Measurements from ENCODE around the gene ECE2. TPM values are rescaled to one million over a fixed set of nuclear protein-coding genes. Genes with fewer than 3 reads are reported as not detected.
A peak's percentile ranks its signal among the peaks of the same experiment; 100 is the strongest.
"Not testable (repeated sequence)": the region's sequence is repeated elsewhere in the genome, so short reads cannot be mapped to it uniquely, and the experiment has no call there.

Gene ECE2
- total RNA-seq, 1 donor from 2014 or later, result not detected

- DNase-seq (ENCODE audit: low spot score), result no peak
- peak overlapping the region; percentile 6 for H3K4me3 Mint-ChIP-seq (ENCODE audit: unreplicated experiment)
These were observed 62.7 kb downstream of the ECE2 start for GRCh38 chr3:184338511-184338945.

GRCh38 chr3:184339001-184339400 lies 63.2 kb downstream of the ECE2 start:
- DNase-seq (ENCODE audit: low spot score), result no peak
- no peaks in the 10 kb centered on the region for H3K27me3 Mint-ChIP-seq (ENCODE audit: low read depth)
- no peak overlapping the region for H3K27ac Mint-ChIP-seq (ENCODE audit: unreplicated experiment)
- H3K36me3 Mint-ChIP-seq (ENCODE audit: low read depth), result peaks cover 11% of the 10 kb centered on the region
- no peak overlapping the region for H3K4me3 Mint-ChIP-seq (ENCODE audit: unreplicated experiment)
- no peak for TF ChIP-seq CTCF (IDR thresholded peaks at IDR 0.05)
- peaks cover 49% of the 10 kb centered on the region for H3K4me1 Mint-ChIP-seq (ENCODE audit: low read depth)
- H3K9me3 Mint-ChIP-seq (ENCODE audit: low read depth), result no peaks in the 10 kb centered on the region

More at GRCh38 chr3:184338511-184338945, 62.7 kb downstream of the ECE2 start:
- Mint-ChIP-seq H3K4me1 (ENCODE audit: low read depth) (peaks cover 50% of the 10 kb centered on the region), H3K36me3 (ENCODE audit: low read depth) (peaks cover 15% of the 10 kb centered on the region), H3K27ac (ENCODE audit: unreplicated experiment) (peak overlapping the region; percentile 61), H3K27me3 (ENCODE audit: low read depth) (no peaks in the 10 kb centered on the region), H3K9me3 (ENCODE audit: low read depth) (no peaks in the 10 kb centered on the region)
- TF ChIP-seq CTCF (IDR thresholded peaks at IDR 0.05), result peak; percentile 41

GRCh38 chr3:184339451-184340135 lies 63.8 kb downstream of the ECE2 start:
- not testable (repeated sequence) for H3K4me3 Mint-ChIP-seq (ENCODE audit: unreplicated experiment); H3K27ac Mint-ChIP-seq (ENCODE audit: unreplicated experiment); DNase-seq (ENCODE audit: low spot score); H3K36me3 Mint-ChIP-seq (ENCODE audit: low read depth); H3K27me3 Mint-ChIP-seq (ENCODE audit: low read depth); H3K9me3 Mint-ChIP-seq (ENCODE audit: low read depth)
- peaks cover 46% of the 10 kb centered on the region for H3K4me1 Mint-ChIP-seq (ENCODE audit: low read depth)

GRCh38 chr3:184341925-184342324 lies 66.1 kb downstream of the ECE2 start:
- peaks cover 42% of the 10 kb centered on the region for H3K4me1 Mint-ChIP-seq (ENCODE audit: low read depth)
- no peaks in the 10 kb centered on the region for H3K9me3 Mint-ChIP-seq (ENCODE audit: low read depth)
- no peaks in the 10 kb centered on the region for H3K27me3 Mint-ChIP-seq (ENCODE audit: low read depth)
- no peak for TF ChIP-seq CTCF (IDR thresholded peaks at IDR 0.05)
- no peak overlapping the region for H3K27ac Mint-ChIP-seq (ENCODE audit: unreplicated experiment)
- no peak for DNase-seq (ENCODE audit: low spot score)
- peaks cover 15% of the 10 kb centered on the region for H3K36me3 Mint-ChIP-seq (ENCODE audit: low read depth)
- H3K4me3 Mint-ChIP-seq (ENCODE audit: unreplicated experiment), result no peak overlapping the region

Small RNAs within 50 kb of the gene (microRNA-seq; reads per million reads assigned to microRNA genes)
- not detected for gene MIR1224 (ENCODE audit: borderline number of aligned reads)

Other genes starting within 250 kb of the ECE2 start
- gene HTR3D, start 244.3 kb upstream of the ECE2 start, total RNA-seq, result not detected in 3 replicates
- not detected in 3 replicates for gene HTR3C, start 223.0 kb upstream of the ECE2 start, total RNA-seq
- gene HTR3E, start 179.0 kb upstream of the ECE2 start, total RNA-seq, result not detected in 3 replicates
- 24.0 to 31.8 TPM (median 26.1 TPM) in 3 replicates for gene EIF2B5, start 140.7 kb upstream of the ECE2 start, total RNA-seq
- gene DVL3, start 120.6 kb upstream of the ECE2 start, total RNA-seq, result 88.1 to 113 TPM (median 102 TPM) in 3 replicates
- 455 to 492 TPM (median 488 TPM) in 3 replicates for gene AP2M1, start 101.2 kb upstream of the ECE2 start, total RNA-seq
- gene ABCF3, start 89.8 kb upstream of the ECE2 start, total RNA-seq, result 52.8 to 68.9 TPM (median 53.8 TPM) in 3 replicates
- gene VWA5B2, start 46.4 kb upstream of the ECE2 start, total RNA-seq, result 0.25 TPM in 1 of 3 replicates, not detected in the others
- 33.3 to 43.7 TPM (median 36.8 TPM) in 3 replicates for gene ALG3, start 27.1 kb upstream of the ECE2 start, total RNA-seq
- gene EEF1AKMT4, start 26.4 kb upstream of the ECE2 start, total RNA-seq, result 4.3 to 5.0 TPM (median 4.4 TPM) in 3 replicates
- gene CAMK2N2, start 14.5 kb upstream of the ECE2 start, total RNA-seq, result 3.2 to 5.3 TPM (median 3.9 TPM) in 3 replicates
- 237 to 288 TPM (median 238 TPM) in 3 replicates for gene PSMD2, start 23.2 kb downstream of the ECE2 start, total RNA-seq
- 388 to 532 TPM (median 403 TPM) in 3 replicates for gene EIF4G1, start 38.6 kb downstream of the ECE2 start, total RNA-seq
- 13.4 to 15.3 TPM (median 13.4 TPM) in 3 replicates for gene FAM131A, start 61.6 kb downstream of the ECE2 start, total RNA-seq
- gene CLCN2, start 85.6 kb downstream of the ECE2 start, total RNA-seq, result 3.1 to 6.5 TPM (median 3.1 TPM) in 3 replicates
- gene POLR2H, start 85.7 kb downstream of the ECE2 start, total RNA-seq, result 49.8 to 71.0 TPM (median 50.4 TPM) in 3 replicates
- not detected in 3 replicates for gene THPO, start 102.2 kb downstream of the ECE2 start, total RNA-seq
- 1.4 to 4.7 TPM (median 1.5 TPM) in 3 replicates for gene CHRD, start 104.0 kb downstream of the ECE2 start, total RNA-seq

Measured in chondrocyte (in vitro differentiated cells).